Ovary (tissue), 9 donors: ENCODE data around the gene KRTAP1-4. TPM values are rescaled to one million over a fixed set of nuclear protein-coding genes. Genes with fewer than 3 reads are reported as not detected.

Experiments
- DNase-seq, 5 donors: peaks; one replicate each; pipeline ENCODE4 v3.0.0-alpha.2; 2019 to 2020
- H3K27ac ChIP-seq, 2 donors: fragments of 200-600 bp; one replicate each; pipeline versions ENCODE4 v1.5.1 to v1.8.0; 2019 to 2022
- H3K27me3 ChIP-seq: fragments of 200-600 bp; one replicate; pipeline ENCODE4 v1.8.0; 2022
- H3K36me3 ChIP-seq: fragments of 200-600 bp; sonication (generic); one replicate; pipeline ENCODE4 v1.5.1; 2019
- H3K4me1 ChIP-seq: one replicate; pipeline ENCODE4 v1.8.1; 2013; ENCODE audit warnings: mild to moderate bottlenecking, moderate library complexity; ENCODE audit not compliant: insufficient read depth
- H3K4me3 ChIP-seq: fragments of 200-600 bp; sonication (generic); one replicate; pipeline ENCODE4 v1.5.1; 2017
- H3K9me3 ChIP-seq, 2 donors: fragments of 200-600 bp in 1 of 2; sonication (generic) in 1 of 2; one replicate each; pipeline versions ENCODE4 v1.5.1 to v1.8.1; 2013 to 2019; ENCODE audit warnings: mild to moderate bottlenecking in 1 of 2, moderate library complexity in 1 of 2
- EP300 ChIP-seq: sonication (generic); formaldehyde crosslinking; IDR thresholded peaks from one replicate; pipeline ENCODE4 v1.6.1; 2017; ENCODE audit warnings: antibody characterized with exemption
- POLR2A ChIP-seq: fragments of 450-650 bp; IDR thresholded peaks from one replicate; pipeline ENCODE4 v1.6.1; 2017; ENCODE audit warnings: antibody characterized with exemption, mild to moderate bottlenecking, moderate library complexity
- WGBS, 3 donors: extraction: QIAGEN DNeasy Blood & Tissue Kit in 1 of 3; methylation state at CpG; one replicate each; pipeline versions ENCODE4 v1.1.5 to v1.1.7; 2013 to 2017; 5-methylcytosine and 5-hydroxymethylcytosine counted together
- intact Hi-C, 4 donors: fragments of 100-400 bp; cut with DNase I; formaldehyde crosslinking; loops; one replicate each; pipeline versions ENCODE4 v1.11.0 to v1.15.1; 2022 to 2023
- polyA plus RNA-seq, 2 donors: library from polyadenylated mRNA; stranded (reverse); fragments of 200-250 nt in 1 of 2; fragments of 350-450 nt in 1 of 2; fragmentation: Illumina TruSeq in 1 of 2; extraction: RNeasy Lipid Tissue Mini Kit (QIAGEN cat#74804) in 1 of 2; gene quantifications; one replicate each; pipeline ENCODE4 v1.2.3, GENCODE V29; 2013 to 2014
- small RNA-seq: library from RNA; depleted of rRNA; stranded (forward); fragments of <200 nt; gene quantifications from one replicate; pipeline ENCODE3, GENCODE V24; 2016
- total RNA-seq, 7 donors: library from RNA; depleted of rRNA in 2 of 7; stranded (reverse); fragments of >200 nt in 2 of 7; fragmentation: NEBNext Ultra II Directional in 3 of 7; extraction: Animal tissue kit (Norgen Biotek cat#: 25700) in 3 of 7; gene quantifications; one replicate each; pipeline versions ENCODE4 v1.1.0 to v1.2.4, GENCODE V29; 2016 to 2023
- TF ChIP-seq, protein P1 (sequence below), 3 donors: fragments of 450-650 bp in 2 of 3; fragments of 200-600 bp in 1 of 3; IDR thresholded peaks; one replicate each; pipeline versions ENCODE4 v1.5.1 to v1.8.0; 2016 to 2022; ENCODE audit warnings: antibody characterized with exemption in 3 of 3, mild to moderate bottlenecking in 1 of 3
- donor health status: DM: no; HTN: no; CAD: no; lungs with moderate emphysema.
- donor health status: DM: no; HTN: no; CAD: no.
- donor health status: Bipolar disorder and iron deficiency.
- donor health status: DM: yes; HTN: yes; CAD: no.
- donor health status: DM: no; HTN: no; CAD: no.
- donor health status: DM: yes; HTN: yes; CAD: no.

Gene KRTAP1-4
- total and polyA plus RNA-seq, 9 donors, result not detected

DNA sequence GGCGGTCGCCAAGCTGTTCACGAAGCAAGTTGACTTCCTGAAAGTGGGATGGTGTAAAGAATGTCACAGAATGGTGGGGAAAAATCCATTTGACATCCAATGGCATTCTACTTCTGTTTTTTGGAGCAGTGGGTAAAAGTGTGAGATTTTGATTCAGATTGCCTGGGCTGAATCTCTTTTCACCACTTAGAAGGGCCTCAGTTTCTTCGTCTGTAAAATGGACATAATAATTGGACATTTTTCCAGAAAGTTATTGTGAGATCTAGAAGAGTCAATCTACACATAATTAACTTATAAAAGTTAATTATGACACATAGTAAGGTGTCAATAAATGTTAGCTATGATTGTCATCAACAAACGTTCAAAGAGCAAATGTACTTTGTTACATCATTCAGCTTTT, 48.9 kb downstream of the KRTAP1-4 start:
- no peak overlapping the region for H3K4me3 ChIP-seq
- H3K27ac ChIP-seq, result no peak overlapping the region
- 33 to 49% (median 39%) methylated on average over 5 of the region's 5 CpGs for WGBS, 3 donors
- intact Hi-C loops, result no loop called here
- H3K4me1 ChIP-seq, result peaks cover 2% of the 10 kb centered on the region
- no peaks in the 10 kb centered on the region for H3K27me3 ChIP-seq
- TF ChIP-seq POLR2A, result no peak
- TF ChIP-seq, protein P1, sequence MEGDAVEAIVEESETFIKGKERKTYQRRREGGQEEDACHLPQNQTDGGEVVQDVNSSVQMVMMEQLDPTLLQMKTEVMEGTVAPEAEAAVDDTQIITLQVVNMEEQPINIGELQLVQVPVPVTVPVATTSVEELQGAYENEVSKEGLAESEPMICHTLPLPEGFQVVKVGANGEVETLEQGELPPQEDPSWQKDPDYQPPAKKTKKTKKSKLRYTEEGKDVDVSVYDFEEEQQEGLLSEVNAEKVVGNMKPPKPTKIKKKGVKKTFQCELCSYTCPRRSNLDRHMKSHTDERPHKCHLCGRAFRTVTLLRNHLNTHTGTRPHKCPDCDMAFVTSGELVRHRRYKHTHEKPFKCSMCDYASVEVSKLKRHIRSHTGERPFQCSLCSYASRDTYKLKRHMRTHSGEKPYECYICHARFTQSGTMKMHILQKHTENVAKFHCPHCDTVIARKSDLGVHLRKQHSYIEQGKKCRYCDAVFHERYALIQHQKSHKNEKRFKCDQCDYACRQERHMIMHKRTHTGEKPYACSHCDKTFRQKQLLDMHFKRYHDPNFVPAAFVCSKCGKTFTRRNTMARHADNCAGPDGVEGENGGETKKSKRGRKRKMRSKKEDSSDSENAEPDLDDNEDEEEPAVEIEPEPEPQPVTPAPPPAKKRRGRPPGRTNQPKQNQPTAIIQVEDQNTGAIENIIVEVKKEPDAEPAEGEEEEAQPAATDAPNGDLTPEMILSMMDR (IDR thresholded peaks at IDR 0.05), result no peak
- no peak for TF ChIP-seq EP300
- H3K9me3 ChIP-seq, result no peaks in the 10 kb centered on the region
- DNase-seq, result no peak
- no peaks in the 10 kb centered on the region for H3K36me3 ChIP-seq

DNA sequence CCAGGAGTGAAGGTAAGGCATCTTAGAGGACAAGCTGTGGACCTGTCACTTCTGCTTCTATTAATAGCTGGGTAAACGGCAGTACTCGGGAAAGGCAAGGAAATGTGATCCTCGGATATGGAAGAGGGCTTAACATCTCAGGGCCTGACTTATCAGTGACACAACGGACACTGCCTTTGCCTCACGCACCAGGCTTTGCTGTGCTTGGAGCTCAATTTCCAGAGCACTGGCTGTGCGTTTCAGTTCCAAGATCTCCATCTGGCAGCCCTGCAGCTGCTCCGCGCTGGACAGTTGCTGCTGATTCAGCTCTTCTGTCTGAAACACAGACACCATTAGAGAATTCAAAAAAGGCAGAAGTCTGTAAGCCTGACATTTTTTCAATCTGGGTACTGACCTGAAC, 49.4 kb downstream of the KRTAP1-4 start:
- peaks cover 2% of the 10 kb centered on the region for H3K4me1 ChIP-seq
- H3K27me3 ChIP-seq, result no peaks in the 10 kb centered on the region
- H3K27ac ChIP-seq, result no peak overlapping the region
- peak in 1 of 5 donors; percentile 24 for DNase-seq
- no peak overlapping the region for H3K4me3 ChIP-seq
- TF ChIP-seq, protein P1 (IDR thresholded peaks at IDR 0.05), result no peak
- TF ChIP-seq EP300 (no peak), POLR2A (no peak)
- H3K36me3 ChIP-seq, result no peaks in the 10 kb centered on the region
- 1 to 7% (median 4%) methylated on average over 8 of the region's 8 CpGs for WGBS, 3 donors
- intact Hi-C loops, result no loop called here
- H3K9me3 ChIP-seq, result no peaks in the 10 kb centered on the region

DNA sequence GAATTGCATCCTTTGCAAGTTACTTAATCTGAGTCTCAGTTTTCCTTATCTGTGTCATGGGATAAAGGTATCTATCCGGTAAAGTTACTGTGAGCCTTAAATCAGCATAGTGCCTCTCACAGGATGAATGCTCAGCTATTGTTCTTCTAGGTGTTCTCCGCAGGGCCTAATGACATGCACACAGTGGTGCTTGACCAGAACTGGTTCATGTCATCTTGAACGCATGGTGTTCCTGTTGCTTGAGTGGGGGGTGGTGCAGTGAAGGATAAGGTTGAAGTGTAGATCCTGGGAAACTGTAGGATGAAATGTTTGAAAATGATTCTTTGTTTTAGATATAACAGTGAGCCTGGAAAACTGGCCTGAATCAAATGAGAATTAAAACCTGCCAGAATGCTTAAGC, 49.9 kb downstream of the KRTAP1-4 start:
- H3K36me3 ChIP-seq, result no peaks in the 10 kb centered on the region
- 89 to 94% (median 93%) methylated on average over 3 of the region's 3 CpGs for WGBS, 3 donors
- no peaks in the 10 kb centered on the region for H3K9me3 ChIP-seq
- H3K4me3 ChIP-seq, result no peak overlapping the region
- peaks cover 2% of the 10 kb centered on the region for H3K4me1 ChIP-seq
- no peak for DNase-seq
- no peak overlapping the region for H3K27ac ChIP-seq
- TF ChIP-seq, protein P1 (IDR thresholded peaks at IDR 0.05), result no peak
- no peak for TF ChIP-seq POLR2A
- TF ChIP-seq EP300, result no peak
- no peaks in the 10 kb centered on the region for H3K27me3 ChIP-seq
- intact Hi-C loops, result no loop called here

Small RNA genes lying within 50 kb of the gene (small RNA-seq; reads per million reads assigned to genes)
- gene KRTAP3-4P, result not detected

Other genes with a start within 250 kb of the KRTAP1-4 start
Only the 30 nearest of the 38 such genes appear.
- gene KRT12, start 163.0 kb downstream of the KRTAP1-4 start, total RNA-seq, result not detected
- gene KRT12, start 163.0 kb downstream of the KRTAP1-4 start, polyA plus RNA-seq, result not detected
- 1 to 10 TPM in 1 of 7 donors, under 1 TPM in 2, not detected in 4; 0.27 to 4.2 (median 0.77) TPM for gene KRT20, start 145.0 kb downstream of the KRTAP1-4 start, total RNA-seq
- under 1 TPM in 1 of 2 donors, not detected in 1; 0.05 TPM for gene KRT20, start 145.0 kb downstream of the KRTAP1-4 start, polyA plus RNA-seq
- gene KRT23, start 92.5 kb downstream of the KRTAP1-4 start, total RNA-seq, result 1 to 10 TPM in 3 of 7 donors, under 1 TPM in 2, not detected in 2; 0.22 to 5.0 (median 1.3) TPM
- under 1 TPM; 0.05 to 0.53 TPM for gene KRT23, start 92.5 kb downstream of the KRTAP1-4 start, polyA plus RNA-seq
- gene KRT39, start 63.2 kb downstream of the KRTAP1-4 start, total RNA-seq, result under 1 TPM in 1 of 7 donors, not detected in 6; 0.69 TPM
- not detected for gene KRT39, start 63.2 kb downstream of the KRTAP1-4 start, polyA plus RNA-seq
- not detected for gene KRT40, start 45.9 kb downstream of the KRTAP1-4 start, total RNA-seq
- gene KRT40, start 45.9 kb downstream of the KRTAP1-4 start, polyA plus RNA-seq, result not detected
- gene KRTAP3-3, start 36.0 kb downstream of the KRTAP1-4 start, total RNA-seq, result not detected
- not detected for gene KRTAP3-3, start 36.0 kb downstream of the KRTAP1-4 start, polyA plus RNA-seq
- not detected for gene KRTAP3-2, start 30.3 kb downstream of the KRTAP1-4 start, total RNA-seq
- gene KRTAP3-2, start 30.3 kb downstream of the KRTAP1-4 start, polyA plus RNA-seq, result not detected
- not detected for gene KRTAP3-1, start 21.1 kb downstream of the KRTAP1-4 start, total RNA-seq
- not detected for gene KRTAP3-1, start 21.1 kb downstream of the KRTAP1-4 start, polyA plus RNA-seq
- gene KRTAP1-5, start 3.0 kb downstream of the KRTAP1-4 start, total RNA-seq, result not detected
- under 1 TPM in 1 of 2 donors, not detected in 1; 0.06 TPM for gene KRTAP1-5, start 3.0 kb downstream of the KRTAP1-4 start, polyA plus RNA-seq
- not detected for gene KRTAP1-3, start 4.7 kb upstream of the KRTAP1-4 start, total RNA-seq
- not detected for gene KRTAP1-3, start 4.7 kb upstream of the KRTAP1-4 start, polyA plus RNA-seq
- gene KRTAP1-1, start 11.3 kb upstream of the KRTAP1-4 start, total RNA-seq, result not detected
- not detected for gene KRTAP1-1, start 11.3 kb upstream of the KRTAP1-4 start, polyA plus RNA-seq
- gene KRTAP2-1, start 17.1 kb upstream of the KRTAP1-4 start, total RNA-seq, result not detected
- not detected for gene KRTAP2-1, start 17.1 kb upstream of the KRTAP1-4 start, polyA plus RNA-seq
- gene KRTAP2-2, start 25.0 kb upstream of the KRTAP1-4 start, total RNA-seq, result not detected
- not detected for gene KRTAP2-2, start 25.0 kb upstream of the KRTAP1-4 start, polyA plus RNA-seq
- gene KRTAP2-3, start 29.9 kb upstream of the KRTAP1-4 start, total RNA-seq, result not detected
- not detected for gene KRTAP2-3, start 29.9 kb upstream of the KRTAP1-4 start, polyA plus RNA-seq
- not detected for gene KRTAP2-4, start 35.7 kb upstream of the KRTAP1-4 start, total RNA-seq
- not detected for gene KRTAP2-4, start 35.7 kb upstream of the KRTAP1-4 start, polyA plus RNA-seq
- not detected for gene KRTAP4-7, start 54.0 kb upstream of the KRTAP1-4 start, total RNA-seq
- gene KRTAP4-7, start 54.0 kb upstream of the KRTAP1-4 start, polyA plus RNA-seq, result not detected
- gene KRTAP4-8, start 67.9 kb upstream of the KRTAP1-4 start, total RNA-seq, result not detected
- gene KRTAP4-8, start 67.9 kb upstream of the KRTAP1-4 start, polyA plus RNA-seq, result not detected
- gene KRTAP4-16, start 72.0 kb upstream of the KRTAP1-4 start, total RNA-seq, result not detected
- not detected for gene KRTAP4-16, start 72.0 kb upstream of the KRTAP1-4 start, polyA plus RNA-seq
- not detected for gene KRTAP4-9, start 75.2 kb upstream of the KRTAP1-4 start, total RNA-seq
- not detected for gene KRTAP4-9, start 75.2 kb upstream of the KRTAP1-4 start, polyA plus RNA-seq
- gene KRTAP4-11, start 88.2 kb upstream of the KRTAP1-4 start, total RNA-seq, result not detected
- not detected for gene KRTAP4-11, start 88.2 kb upstream of the KRTAP1-4 start, polyA plus RNA-seq
- not detected for gene KRTAP4-12, start 94.0 kb upstream of the KRTAP1-4 start, total RNA-seq
- not detected for gene KRTAP4-12, start 94.0 kb upstream of the KRTAP1-4 start, polyA plus RNA-seq
- not detected for gene KRTAP4-6, start 110.3 kb upstream of the KRTAP1-4 start, total RNA-seq
- gene KRTAP4-6, start 110.3 kb upstream of the KRTAP1-4 start, polyA plus RNA-seq, result not detected
- gene KRTAP4-5, start 119.6 kb upstream of the KRTAP1-4 start, total RNA-seq, result not detected
- not detected for gene KRTAP4-5, start 119.6 kb upstream of the KRTAP1-4 start, polyA plus RNA-seq
- not detected for gene KRTAP4-4, start 130.6 kb upstream of the KRTAP1-4 start, total RNA-seq
- gene KRTAP4-4, start 130.6 kb upstream of the KRTAP1-4 start, polyA plus RNA-seq, result not detected
- gene KRTAP4-3, start 138.0 kb upstream of the KRTAP1-4 start, total RNA-seq, result not detected
- not detected for gene KRTAP4-3, start 138.0 kb upstream of the KRTAP1-4 start, polyA plus RNA-seq
- gene KRTAP4-2, start 148.0 kb upstream of the KRTAP1-4 start, total RNA-seq, result not detected
- not detected for gene KRTAP4-2, start 148.0 kb upstream of the KRTAP1-4 start, polyA plus RNA-seq
- gene KRTAP4-1, start 154.7 kb upstream of the KRTAP1-4 start, total RNA-seq, result not detected
- gene KRTAP4-1, start 154.7 kb upstream of the KRTAP1-4 start, polyA plus RNA-seq, result not detected
- not detected for gene KRTAP9-1, start 159.7 kb upstream of the KRTAP1-4 start, total RNA-seq
- not detected for gene KRTAP9-1, start 159.7 kb upstream of the KRTAP1-4 start, polyA plus RNA-seq
- not detected for gene KRTAP9-2, start 196.5 kb upstream of the KRTAP1-4 start, total RNA-seq
- gene KRTAP9-2, start 196.5 kb upstream of the KRTAP1-4 start, polyA plus RNA-seq, result not detected
- gene KRTAP9-3, start 202.3 kb upstream of the KRTAP1-4 start, total RNA-seq, result not detected
- not detected for gene KRTAP9-3, start 202.3 kb upstream of the KRTAP1-4 start, polyA plus RNA-seq